ENCODE data around the gene VMO1. TPM values are rescaled to one million over a fixed set of nuclear protein-coding genes. Genes with fewer than 3 reads are reported as not detected.

VMO1 gene
- total RNA-seq: 0.38 TPM in 1 of 2 replicates, not detected in the other

GRCh38 chr17:4786106-4786511 is at the start of gene VMO1:
Gene VMO1, minus strand, starts transcription at chr17:4786364. Its CDS starts 12 bp downstream, at chr17:4786352.

GRCh38 chr17:4833178-4833940 is 47.2 kb upstream of the VMO1 start, which contains the start of gene MINK1:
Gene MINK1, plus strand, starts transcription at chr17:4833340. Its CDS starts 244 bp downstream, at chr17:4833584.

GRCh38 chr17:4806777-4807604 is 20.8 kb upstream of the VMO1 start, which contains the start of gene PLD2:
Gene PLD2, plus strand, starts transcription at chr17:4807152. Its CDS starts 621 bp downstream, at chr17:4807773.

DNA sequence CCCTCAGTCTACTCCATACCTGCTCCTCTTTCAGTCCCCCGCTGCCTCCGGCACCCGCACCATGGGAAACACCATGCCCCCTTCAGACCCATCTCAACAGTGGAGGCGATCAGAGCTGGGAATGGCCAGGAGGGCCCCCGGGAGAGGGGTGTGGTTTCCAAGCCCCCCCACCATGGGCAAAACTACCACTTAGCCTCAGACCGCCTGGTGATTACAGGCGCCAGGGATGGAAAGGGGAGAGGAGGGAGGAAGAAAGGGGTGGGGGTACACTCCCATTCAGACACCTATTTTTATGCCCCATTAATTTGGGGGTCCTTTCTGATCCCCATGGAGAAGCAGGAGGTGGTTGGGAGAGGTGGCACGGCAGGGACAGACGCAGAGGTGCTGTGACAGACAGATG is 16.1 kb upstream of the VMO1 start, which contains the start of gene C17orf114:
TSS of gene C17orf114 (minus strand) at position 101 of the 400 bp plus-strand sequence.

GRCh38 chr17:4788807-4789700 is 2.9 kb upstream of the VMO1 start, which contains the start of gene GLTPD2:
Gene GLTPD2, plus strand, starts transcription at chr17:4788964. Its CDS starts 48 bp downstream, at chr17:4789012.

GRCh38 chr17:4771519-4772234 is 14.5 kb downstream of the VMO1 start, which contains the start of gene TM4SF5:
Gene TM4SF5, plus strand, starts transcription at chr17:4771886. Its CDS starts 37 bp downstream, at chr17:4771923.

DNA sequence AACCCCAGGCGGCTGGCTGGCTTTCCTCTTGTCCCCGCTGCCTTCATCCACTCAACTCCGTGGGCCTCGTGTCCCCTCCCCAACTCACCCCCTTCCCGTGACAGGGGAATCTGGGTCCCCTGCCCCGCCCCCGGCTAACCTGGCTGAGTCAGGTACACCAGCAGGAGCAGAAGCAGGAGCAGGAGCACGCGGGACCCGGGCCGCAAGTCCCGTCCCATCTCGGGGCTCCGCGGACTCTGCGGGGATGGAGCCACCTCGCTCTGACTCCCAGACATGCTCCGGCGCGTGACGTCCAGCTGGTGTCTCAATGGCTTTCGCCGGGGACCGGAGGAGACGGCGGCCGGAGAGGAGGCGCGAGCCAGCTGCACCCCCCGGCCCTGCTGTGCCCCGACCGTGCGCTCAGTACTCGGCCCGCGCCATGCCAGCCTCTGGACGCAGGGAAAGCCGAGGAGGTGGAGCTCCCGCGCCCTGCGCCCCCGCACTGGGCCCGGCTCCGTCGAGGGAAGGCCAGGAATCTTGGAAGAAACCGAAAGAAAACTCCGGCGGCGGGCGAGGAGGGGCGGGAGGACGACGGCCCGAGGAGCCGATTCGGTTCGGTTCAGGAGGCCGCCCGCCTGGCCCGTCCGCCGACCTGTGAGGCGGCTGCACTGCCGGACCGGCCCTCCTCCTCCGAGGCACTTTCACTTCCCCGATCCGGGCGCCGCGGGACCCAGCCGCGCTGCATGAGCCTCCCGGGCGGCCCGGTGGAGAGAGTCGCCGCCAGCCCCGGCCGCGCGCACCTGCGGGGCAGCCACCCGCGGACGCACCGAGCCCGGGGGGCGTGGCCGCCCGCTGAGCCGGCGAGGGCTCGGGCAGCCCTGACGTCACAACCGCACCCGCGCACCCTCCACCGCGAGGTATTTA is 46.8 kb downstream of the VMO1 start, which contains the start of the genes CXCL16 and ZMYND15:
TSS of gene CXCL16 (minus strand) at position 807 of the 903 bp plus-strand sequence. CDS start at position 218, 589 bp downstream.
TSS of gene ZMYND15 (plus strand) at position 712 of the 903 bp plus-strand sequence. CDS start 716 bp downstream, outside the sequence.

Other genes with a start within 250 kb of the VMO1 start
- gene MYBBP1A, start 231.0 kb downstream of the VMO1 start, total RNA-seq: 49.3 and 84.7 TPM in 2 replicates
- gene GGT6, start 225.8 kb downstream of the VMO1 start, total RNA-seq: not detected in 2 replicates
- under 0.01 TPM in 2 replicates for gene SMTNL2, start 201.8 kb downstream of the VMO1 start, total RNA-seq
- gene ALOX15, start 144.7 kb downstream of the VMO1 start, total RNA-seq: not detected in 2 replicates
- gene PELP1, start 82.2 kb downstream of the VMO1 start, total RNA-seq: 25.1 and 29.6 TPM in 2 replicates
- 2.1 and 3.9 TPM in 2 replicates for gene ARRB2, start 75.7 kb downstream of the VMO1 start, total RNA-seq
- gene MED11, start 54.9 kb downstream of the VMO1 start, total RNA-seq: 11.7 and 12.7 TPM in 2 replicates
- under 0.01 TPM in 2 replicates for gene ZMYND15, start 46.5 kb downstream of the VMO1 start, total RNA-seq
- gene CXCL16, start 46.4 kb downstream of the VMO1 start, total RNA-seq: 0.58 and 2.0 TPM in 2 replicates
- gene TM4SF5, start 14.5 kb downstream of the VMO1 start, total RNA-seq: not detected in 2 replicates
- 0.19 and 0.28 TPM in 2 replicates for gene GLTPD2, start 2.6 kb upstream of the VMO1 start, total RNA-seq
- gene PSMB6, start 9.8 kb upstream of the VMO1 start, total RNA-seq: 95.3 and 252 TPM in 2 replicates
- gene PLD2, start 20.8 kb upstream of the VMO1 start, total RNA-seq: 7.7 and 9.6 TPM in 2 replicates
- gene MINK1, start 47.0 kb upstream of the VMO1 start, total RNA-seq: 24.7 and 27.6 TPM in 2 replicates
- gene C17orf107, start 113.2 kb upstream of the VMO1 start, total RNA-seq: 2.5 and 5.9 TPM in 2 replicates
- gene CHRNE, start 116.7 kb upstream of the VMO1 start, total RNA-seq: 0.19 and 0.56 TPM in 2 replicates
- not detected in 2 replicates for gene GP1BA, start 145.9 kb upstream of the VMO1 start, total RNA-seq
- gene SLC25A11, start 153.7 kb upstream of the VMO1 start, total RNA-seq: 50.2 and 74.0 TPM in 2 replicates
- gene RNF167, start 153.9 kb upstream of the VMO1 start, total RNA-seq: 15.5 and 40.6 TPM in 2 replicates
- gene PFN1, start 162.2 kb upstream of the VMO1 start, total RNA-seq: 295 and 524 TPM in 2 replicates
- gene ENO3, start 164.8 kb upstream of the VMO1 start, total RNA-seq: 3.4 and 3.5 TPM in 2 replicates
- 35.0 and 63.8 TPM in 2 replicates for gene SPAG7, start 181.5 kb upstream of the VMO1 start, total RNA-seq
- 2.9 and 3.4 TPM in 2 replicates for gene CAMTA2, start 201.3 kb upstream of the VMO1 start, total RNA-seq
- gene INCA1, start 211.2 kb upstream of the VMO1 start, total RNA-seq: 0.19 and 0.28 TPM in 2 replicates
- 67.7 and 90.5 TPM in 2 replicates for gene KIF1C, start 211.6 kb upstream of the VMO1 start, total RNA-seq
- gene SLC52A1, start 249.1 kb upstream of the VMO1 start, total RNA-seq: 0.28 TPM in 1 of 2 replicates, not detected in the other